Measurements from ENCODE around the gene NPC2.

GRCh38 chr14:74478996-74479635 lies 14.0 kb downstream of the NPC2 start:
- TF ChIP-seq POLR2A (IDR thresholded peaks at IDR 0.05; ENCODE audit: low read depth, low read length): no peak
- no peak for TF ChIP-seq TAF1 (IDR thresholded peaks at IDR 0.05; ENCODE audit: borderline replicate concordance, low read depth, low read length)
- no peak for TF ChIP-seq POLR2AphosphoS5 (IDR thresholded peaks at IDR 0.05; ENCODE audit: low read depth, low read length)

Measured in GM12892 (cell line).